ENCODE data around the gene ORM2.

The ORM2 gene

GRCh38 chr9:114289106-114289505, 40.6 kb upstream of the ORM2 start:
- no peak for DNase-seq (ENCODE audit: low read depth)
- TF ChIP-seq CTCF (IDR thresholded peaks at IDR 0.05; ENCODE audit: low read depth, low read length, missing control alignments): no peak
- no peak overlapping the region for H3K4me3 ChIP-seq (ENCODE audit: low read depth, low read length)

GRCh38 chr9:114289571-114290481, 39.8 kb upstream of the ORM2 start:
- no peak for TF ChIP-seq CTCF (IDR thresholded peaks at IDR 0.05; ENCODE audit: low read depth, low read length, missing control alignments)
- H3K4me3 ChIP-seq (ENCODE audit: low read depth, low read length): no peak overlapping the region
- DNase-seq (ENCODE audit: low read depth): no peak

DNA sequence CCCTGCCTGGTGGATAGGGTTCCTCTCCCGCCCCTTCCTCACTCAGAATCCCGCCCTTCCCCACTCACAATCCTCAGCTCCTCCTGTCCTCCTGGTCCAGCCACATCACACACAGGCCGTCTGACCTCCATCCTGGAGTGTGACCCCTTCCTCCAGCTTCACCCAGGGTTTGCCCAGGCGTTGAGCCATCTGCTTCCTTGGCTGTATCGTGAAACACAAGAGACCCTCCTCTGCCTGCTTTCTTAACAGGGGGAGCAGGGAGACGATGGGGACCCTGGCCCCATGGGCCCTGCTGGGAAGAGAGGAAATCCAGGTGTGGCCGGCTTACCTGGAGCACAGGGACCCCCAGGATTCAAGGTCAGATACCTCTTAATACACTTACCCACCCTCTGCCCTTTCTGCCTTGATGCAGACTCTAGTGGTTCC, 39.1 kb upstream of the ORM2 start:
- DNase-seq (ENCODE audit: low read depth): no peak
- no peak overlapping the region for H3K4me3 ChIP-seq (ENCODE audit: low read depth, low read length)
- TF ChIP-seq CTCF (IDR thresholded peaks at IDR 0.05; ENCODE audit: low read depth, low read length, missing control alignments): no peak

GRCh38 chr9:114291064-114291474, 38.6 kb upstream of the ORM2 start:
- DNase-seq (ENCODE audit: low read depth): no peak
- H3K4me3 ChIP-seq (ENCODE audit: low read depth, low read length): no peak overlapping the region
- TF ChIP-seq CTCF (IDR thresholded peaks at IDR 0.05; ENCODE audit: low read depth, low read length, missing control alignments): peak; percentile 83

DNA sequence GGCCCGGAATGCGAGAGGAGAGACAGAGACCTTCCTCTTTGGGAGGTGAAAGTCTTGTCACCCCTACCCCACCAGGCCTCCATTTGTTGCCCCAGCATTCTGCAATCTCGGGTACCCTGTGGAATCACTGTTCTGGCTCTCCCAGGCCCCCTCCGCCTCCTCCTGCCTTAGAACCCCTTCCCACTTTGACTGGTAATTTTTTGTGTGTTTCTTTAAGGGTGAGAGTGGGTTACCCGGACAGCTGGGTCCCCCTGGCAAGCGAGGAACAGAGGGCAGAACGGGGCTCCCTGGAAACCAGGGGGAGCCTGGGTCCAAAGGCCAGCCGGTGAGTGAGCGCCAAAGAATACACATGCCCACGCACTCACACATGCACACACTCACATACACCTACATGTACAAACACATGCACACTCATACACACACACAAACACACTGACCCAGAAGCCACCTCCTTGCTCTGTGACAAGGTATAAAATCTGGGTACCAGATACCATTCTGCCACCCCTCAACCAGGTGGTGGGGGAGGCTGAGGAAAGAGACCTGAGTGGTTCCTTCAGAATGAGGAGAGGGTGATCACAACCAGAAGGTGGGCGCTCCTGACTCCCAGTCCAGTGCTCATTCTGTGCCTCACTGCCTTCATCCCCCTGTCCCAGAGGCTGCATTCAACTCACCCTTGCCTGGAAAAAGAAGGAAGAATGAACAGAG, 37.6 kb upstream of the ORM2 start:
- H3K4me3 ChIP-seq (ENCODE audit: low read depth, low read length): no peak overlapping the region

GRCh38 chr9:114294664-114295063, 35.0 kb upstream of the ORM2 start:
- no peak for TF ChIP-seq CTCF (IDR thresholded peaks at IDR 0.05; ENCODE audit: low read depth, low read length, missing control alignments)
- DNase-seq (ENCODE audit: low read depth): no peak
- no peak overlapping the region for H3K4me3 ChIP-seq (ENCODE audit: low read depth, low read length)

More for the DNA sequence above, 37.6 kb upstream of the ORM2 start:
- DNase-seq (ENCODE audit: low read depth): no peak
- TF ChIP-seq CTCF (IDR thresholded peaks at IDR 0.05; ENCODE audit: low read depth, low read length, missing control alignments): no peak

Data from GM12864 (cell line).